H1 (cell line): ENCODE data around the gene CACNA1B. TPM values are rescaled to one million over a fixed set of nuclear protein-coding genes. Genes with fewer than 3 reads are reported as not detected.

Experiments used
- CTCF ChIA-PET: fragments of 300-600 bp; sonication (Branson Sonifier 250); formaldehyde crosslinking; loops from one replicate; lab custom pipeline; 2021; ENCODE audit not compliant: partially characterized antibody; lab: Charles Lee
- POLR2A ChIA-PET: fragments of 300-600 bp; sonication (Branson Sonifier 250); formaldehyde crosslinking; loops from one replicate; lab custom pipeline; 2021; ENCODE audit warnings: inconsistent platforms; ENCODE audit not compliant: partially characterized antibody; lab: Charles Lee
- DNase-seq, 2 experiments: peaks; one replicate each; pipeline versions ENCODE4 v3.0.0 to v3.0.0-alpha.2; 2010 to 2022; ENCODE audit warnings: low spot score in 2 of 2, low read depth in 1 of 2, mixed read lengths in 1 of 2
- FAIRE-seq: peaks from 2 replicates; lab custom pipeline; 2011; peaks lifted over from hg19 to GRCh38; lab: Jason Lieb, UNC
- H2AFZ ChIP-seq: 2 replicates; pipeline ENCODE4 v1.8.1; 2012; ENCODE audit warnings: low read length, inconsistent platforms
- H2AK5ac ChIP-seq: 2 replicates; pipeline ENCODE4 v1.6.1; 2013; ENCODE audit warnings: low read depth, low read length
- H2BK120ac ChIP-seq: replicated peaks from 2 replicates; pipeline ENCODE3; 2013; ENCODE audit warnings: low read depth, low read length, inconsistent platforms
- H2BK12ac ChIP-seq: 2 replicates; pipeline ENCODE4 v1.6.1; 2013; ENCODE audit warnings: low read depth, low read length
- H2BK15ac ChIP-seq: 2 replicates; pipeline ENCODE4 v1.6.1; 2013; ENCODE audit warnings: low read length
- H2BK20ac ChIP-seq: 2 replicates; pipeline ENCODE4 v1.6.1; 2013; ENCODE audit warnings: low read length
- H2BK5ac ChIP-seq: 2 replicates; pipeline ENCODE4 v1.6.1; 2013; ENCODE audit warnings: low read depth, low read length
- H3K14ac ChIP-seq: 2 replicates; pipeline ENCODE4 v1.6.1; 2013; ENCODE audit warnings: inconsistent platforms; ENCODE audit not compliant: insufficient read length
- H3K18ac ChIP-seq: 2 replicates; pipeline ENCODE4 v1.6.1; 2013; ENCODE audit warnings: low read length; ENCODE audit errors: extremely low read depth
- H3K23ac ChIP-seq: 2 replicates; pipeline ENCODE4 v1.6.1; 2013; ENCODE audit warnings: inconsistent platforms; ENCODE audit not compliant: insufficient read length
- H3K23me2 ChIP-seq: 2 replicates; pipeline ENCODE4 v1.6.1; 2013; ENCODE audit warnings: low read depth, low read length
- H3K27ac ChIP-seq: 2 replicates; pipeline ENCODE4 v1.6.1; 2011; ENCODE audit warnings: low read depth, low read length, inconsistent platforms
- H3K27me3 ChIP-seq, 4 experiments: replicated peaks in 1 of 4; 1 replicate in 1 of 4; 2 replicates in 3 of 4; pipeline versions ENCODE4 v1.6.1 to v1.8.1; 2011 to 2013; ENCODE audit warnings: low read length in 3 of 4, mild to moderate bottlenecking in 3 of 4, inconsistent platforms in 2 of 4, mixed read lengths in 2 of 4, moderate library complexity in 1 of 4; ENCODE audit not compliant: control insufficient read depth in 3 of 4, insufficient read depth in 3 of 4; ENCODE audit errors: extremely low read depth in 1 of 4
- H3K36me3 ChIP-seq, 4 experiments: 2 replicates each; pipeline versions ENCODE4 v1.6.1 to v1.8.1; 2011 to 2013; ENCODE audit warnings: mild to moderate bottlenecking in 4 of 4, low read length in 3 of 4, moderate library complexity in 2 of 4, control low read depth in 1 of 4, inconsistent platforms in 1 of 4; ENCODE audit not compliant: insufficient read depth in 4 of 4, control insufficient read depth in 2 of 4
- H3K4ac ChIP-seq: replicated peaks from 2 replicates; pipeline ENCODE3; 2013; ENCODE audit warnings: low read length, low read depth, mixed read lengths, inconsistent platforms; ENCODE audit not compliant: insufficient read length
- H3K4me1 ChIP-seq, 4 experiments: replicated peaks in 1 of 4; 1 replicate in 1 of 4; 2 replicates in 3 of 4; pipeline versions ENCODE4 v1.6.1 to v1.8.1; 2011 to 2013; ENCODE audit warnings: low read length in 3 of 4, inconsistent platforms in 2 of 4, mixed read lengths in 1 of 4; ENCODE audit not compliant: insufficient read depth in 4 of 4, control insufficient read depth in 3 of 4
- H3K4me2 ChIP-seq, 2 experiments: 2 replicates each; pipeline versions ENCODE4 v1.6.1 to v1.8.1; 2011 to 2013; ENCODE audit warnings: low read depth in 2 of 2, low read length in 2 of 2, control low read depth in 1 of 2, inconsistent platforms in 1 of 2, mild to moderate bottlenecking in 1 of 2; ENCODE audit not compliant: insufficient read depth in 1 of 2
- H3K4me3 ChIP-seq, 4 experiments: fragments of 200-600, 300-600 bp in 1 of 4; sonication (generic), shearing (Covaris generic), sonication (Bioruptor Twin) in 1 of 4; 2 replicates each; pipeline versions ENCODE4 v1.5.1 to v1.8.1; 2011 to 2016; ENCODE audit warnings: low read length in 4 of 4, low read depth in 3 of 4, control low read depth in 2 of 4, inconsistent platforms in 2 of 4, mild to moderate bottlenecking in 2 of 4, mixed read lengths in 1 of 4, moderate library complexity in 1 of 4; ENCODE audit not compliant: insufficient read depth in 2 of 4; ENCODE audit errors: extremely low read depth in 1 of 4
- H3K56ac ChIP-seq: replicated peaks from 2 replicates; pipeline ENCODE3; 2013; ENCODE audit warnings: low read depth, mild to moderate bottlenecking, mixed read lengths, low read length, inconsistent platforms; ENCODE audit not compliant: insufficient read length
- H3K79me1 ChIP-seq: 2 replicates; pipeline ENCODE4 v1.6.1; 2013; ENCODE audit warnings: low read depth, low read length, control low read depth
- H3K79me2 ChIP-seq, 2 experiments: 2 replicates each; pipeline versions ENCODE4 v1.6.1 to v1.8.1; 2012 to 2013; ENCODE audit warnings: low read length in 2 of 2, mild to moderate bottlenecking in 2 of 2, inconsistent platforms in 1 of 2; ENCODE audit not compliant: insufficient read depth in 2 of 2, control insufficient read depth in 1 of 2
- H3K9ac ChIP-seq, 4 experiments: replicated peaks in 1 of 4; 1 replicate in 1 of 4; 2 replicates in 3 of 4; pipeline versions ENCODE4 v1.6.1 to v1.8.1; 2011 to 2013; ENCODE audit warnings: low read depth in 3 of 4, low read length in 3 of 4, control low read depth in 2 of 4, mild to moderate bottlenecking in 2 of 4, moderate library complexity in 2 of 4, inconsistent platforms in 1 of 4; ENCODE audit errors: extremely low read depth in 1 of 4
- H3K9me3 ChIP-seq, 2 experiments: 2 replicates each; pipeline versions ENCODE4 v1.6.1 to v1.8.1; 2012 to 2013; ENCODE audit warnings: mild to moderate bottlenecking in 2 of 2, moderate library complexity in 2 of 2, control low read depth in 1 of 2, inconsistent platforms in 1 of 2, low read depth in 1 of 2, low read length in 1 of 2, mixed read lengths in 1 of 2; ENCODE audit not compliant: insufficient read depth in 2 of 2
- H4K20me1 ChIP-seq, 2 experiments: replicated peaks in 1 of 2; 2 replicates each; pipeline versions ENCODE3 to v1.8.1; 2011 to 2013; ENCODE audit warnings: inconsistent platforms in 2 of 2, low read length in 2 of 2, mild to moderate bottlenecking in 1 of 2; ENCODE audit not compliant: insufficient read depth in 2 of 2, control insufficient read depth in 1 of 2
- H4K5ac ChIP-seq: 2 replicates; pipeline ENCODE4 v1.6.1; 2013; ENCODE audit warnings: low read length, low read depth, mixed read lengths, inconsistent platforms; ENCODE audit not compliant: insufficient read length
- H4K8ac ChIP-seq: 2 replicates; pipeline ENCODE4 v1.8.0; 2013; ENCODE audit warnings: mild to moderate bottlenecking, moderate library complexity, low read length, inconsistent platforms; ENCODE audit not compliant: insufficient read depth; ENCODE audit errors: extremely low read depth
- H4K91ac ChIP-seq: replicated peaks from 2 replicates; pipeline ENCODE3; 2013; ENCODE audit warnings: low read length, mixed read lengths, inconsistent platforms; ENCODE audit not compliant: insufficient read length
- KDM1A ChIP-seq: fragments of 200-600, 300-600 bp; sonication (generic); IDR thresholded peaks from 2 replicates; pipeline ENCODE4 v1.7.1; 2016; ENCODE audit warnings: mild to moderate bottlenecking, low read length, borderline replicate concordance
- SIRT6 ChIP-seq: IDR thresholded peaks from one replicate; pipeline ENCODE4 v1.7.1; 2012; ENCODE audit warnings: low read length, inconsistent platforms
- TCF12 ChIP-seq: IDR thresholded peaks from 2 replicates; pipeline ENCODE4 v1.6.1; 2011; ENCODE audit warnings: low read depth, mild to moderate bottlenecking, low read length
- WGBS, 2 experiments: shearing (Covaris generic) in 1 of 2; methylation state at CpG; one replicate each; pipeline versions ENCODE4 v1.1.6 to v1.1.7; 2013 to 2015; ENCODE audit warnings: low lambda C conversion rate in 2 of 2, mixed read lengths in 2 of 2, inconsistent platforms in 1 of 2, low coverage in 1 of 2, missing lambda C conversion rate in 1 of 2; ENCODE audit not compliant: insufficient replicate concordance in 2 of 2, insufficient coverage in 1 of 2, insufficient read length in 1 of 2; ENCODE audit errors: extremely low coverage in 1 of 2, missing lambda C conversion rate in 1 of 2; 5-methylcytosine and 5-hydroxymethylcytosine counted together
- polyA plus RNA-seq, 7 experiments: library from polyadenylated mRNA; depleted of rRNA in 3 of 7; stranded (reverse) in 5 of 7; unstranded in 2 of 7; fragments of >200 nt in 5 of 7; fragments of 200-250 nt in 2 of 7; gene quantifications; 1 replicate in 5 of 7; 2 replicates in 1 of 7; 4 replicates in 1 of 7; pipeline versions ENCODE4 v1.2.1 to v1.2.3, GENCODE V29; 2011 to 2013; ENCODE audit warnings: missing spikeins in 2 of 7, mixed read lengths in 2 of 7
- total RNA-seq: library from RNA; stranded (reverse); fragmentation: NEBNext Ultra II Directional; extraction: Animal tissue kit (Norgen Biotek cat#: 25700); gene quantifications from 2 replicates; pipeline ENCODE4 v1.2.1, GENCODE V29; 2021
- TF ChIP-seq, protein P1 (sequence below): IDR thresholded peaks from 2 replicates; pipeline ENCODE4 v1.6.1; 2011; ENCODE audit warnings: low read length, improper control_type of control experiment

CACNA1B gene
- total and polyA plus RNA-seq, 2 of the 8 experiments (the other 6 are each of a cell fraction or from before 2014, with no cell fraction given), result 1.5 to 5.7 TPM

DNA sequence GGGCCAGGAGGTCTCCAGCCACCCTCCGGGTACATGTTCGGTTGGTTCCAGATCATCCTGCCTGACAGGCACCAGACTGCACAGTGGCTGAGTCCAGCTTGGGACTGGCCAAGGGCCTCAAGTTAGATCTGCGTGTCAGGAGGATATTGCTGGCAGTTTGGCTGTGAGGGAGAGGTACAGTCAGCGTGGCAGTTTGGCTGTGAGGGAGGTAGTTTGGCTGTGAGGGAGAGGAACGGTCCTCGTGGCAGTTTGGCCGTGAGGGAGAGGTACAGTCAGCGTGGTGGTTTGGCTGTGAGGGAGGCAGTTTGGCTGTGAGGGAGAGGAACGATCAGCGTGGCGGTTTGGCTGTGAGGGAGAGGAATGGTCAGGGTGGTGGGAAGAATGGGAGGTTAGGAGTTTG lies 39.0 kb downstream of the CACNA1B start:
- Histone ChIP-seq H2BK15ac (no peak overlapping the region), H2BK20ac (no peak overlapping the region), H4K91ac (no peak overlapping the region), H3K79me2 (no peaks in the 10 kb centered on the region), H4K8ac (peak overlapping the region; percentile 16; the same call in 1 of the 2 replicates), H2BK120ac (no peak overlapping the region), H3K4me1 (no peaks in the 10 kb centered on the region), H3K18ac (no peak overlapping the region), H3K23me2 (no peaks in the 10 kb centered on the region), H4K5ac (no peak overlapping the region), H3K14ac (no peak overlapping the region), H3K36me3 (peaks cover 0 to 10% (median under 1%) of the 10 kb centered on the region in 4 experiments; a peak in 3 of 8 replicates), H3K4me3 (no peak overlapping the region), H3K27me3 (no peaks in the 10 kb centered on the region), H3K23ac (no peak overlapping the region), H3K9me3 (peaks cover 30 to 65% of the 10 kb centered on the region in 2 experiments), H3K9ac (no peak overlapping the region), H4K20me1 (peaks cover 0 to 6% of the 10 kb centered on the region in 2 experiments), H3K4ac (no peak overlapping the region), H3K4me2 (no peak overlapping the region), H3K27ac (no peak overlapping the region), H2BK5ac (no peak overlapping the region), H3K79me1 (no peaks in the 10 kb centered on the region; the same call in 1 of the 2 replicates), H2BK12ac (no peak overlapping the region), H2AK5ac (no peak overlapping the region), H3K56ac (no peak overlapping the region), H2AFZ (no peak overlapping the region)
- 88% methylated on average over 11 of the region's 11 CpGs; no CpG with 5 or more reads in 1 of the 2 experiments for whole genome bisulfite sequencing, 2 experiments
- POLR2A ChIA-PET, result no interaction called here
- DNase-seq, result no peak
- FAIRE-seq, result no peak
- CTCF ChIA-PET, result no interaction called here
- no peak for TF ChIP-seq KDM1A
- no peak for TF ChIP-seq TCF12
- TF ChIP-seq, protein P1, sequence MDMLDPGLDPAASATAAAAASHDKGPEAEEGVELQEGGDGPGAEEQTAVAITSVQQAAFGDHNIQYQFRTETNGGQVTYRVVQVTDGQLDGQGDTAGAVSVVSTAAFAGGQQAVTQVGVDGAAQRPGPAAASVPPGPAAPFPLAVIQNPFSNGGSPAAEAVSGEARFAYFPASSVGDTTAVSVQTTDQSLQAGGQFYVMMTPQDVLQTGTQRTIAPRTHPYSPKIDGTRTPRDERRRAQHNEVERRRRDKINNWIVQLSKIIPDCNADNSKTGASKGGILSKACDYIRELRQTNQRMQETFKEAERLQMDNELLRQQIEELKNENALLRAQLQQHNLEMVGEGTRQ, result no peak
- no peak for TF ChIP-seq SIRT6
